GM10266 (cell line): ENCODE data around the gene SLPI.

Experiments
- DNase-seq: peaks from one replicate; pipeline ENCODE4 v3.0.0; 2012; ENCODE audit errors: extremely low spot score
- TF ChIP-seq, protein P1 (sequence below): IDR thresholded peaks from 2 replicates; pipeline ENCODE4 v1.5.1; 2012; ENCODE audit warnings: mild to moderate bottlenecking, low read depth; ENCODE audit not compliant: control insufficient read depth, insufficient read depth; ENCODE audit errors: missing control alignments

Gene SLPI

DNA sequence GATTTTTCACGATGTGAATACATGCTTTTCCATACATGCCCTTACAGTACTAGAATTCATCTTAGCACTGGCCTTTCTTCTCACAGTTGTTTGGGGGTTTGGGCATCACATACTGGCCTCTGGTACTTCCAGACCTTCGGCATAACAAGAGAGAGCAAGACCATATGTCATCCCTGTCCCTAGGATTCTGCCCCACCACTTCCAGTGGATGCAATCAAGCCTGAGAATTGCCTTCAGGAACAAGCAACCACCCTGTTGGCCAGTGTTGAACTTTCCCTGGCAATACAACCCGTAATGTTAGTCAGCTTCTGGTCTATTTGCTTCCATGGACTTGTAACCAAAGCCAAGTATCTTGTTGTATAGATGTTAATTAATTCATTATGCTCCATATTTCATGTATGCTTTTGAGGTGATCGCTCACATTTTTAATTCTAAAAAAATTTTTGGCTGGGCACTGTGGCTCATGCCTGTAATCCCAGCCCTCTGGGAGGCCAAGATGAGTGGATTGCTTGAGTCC, 15.4 kb upstream of the SLPI start:
- TF ChIP-seq, protein P1, sequence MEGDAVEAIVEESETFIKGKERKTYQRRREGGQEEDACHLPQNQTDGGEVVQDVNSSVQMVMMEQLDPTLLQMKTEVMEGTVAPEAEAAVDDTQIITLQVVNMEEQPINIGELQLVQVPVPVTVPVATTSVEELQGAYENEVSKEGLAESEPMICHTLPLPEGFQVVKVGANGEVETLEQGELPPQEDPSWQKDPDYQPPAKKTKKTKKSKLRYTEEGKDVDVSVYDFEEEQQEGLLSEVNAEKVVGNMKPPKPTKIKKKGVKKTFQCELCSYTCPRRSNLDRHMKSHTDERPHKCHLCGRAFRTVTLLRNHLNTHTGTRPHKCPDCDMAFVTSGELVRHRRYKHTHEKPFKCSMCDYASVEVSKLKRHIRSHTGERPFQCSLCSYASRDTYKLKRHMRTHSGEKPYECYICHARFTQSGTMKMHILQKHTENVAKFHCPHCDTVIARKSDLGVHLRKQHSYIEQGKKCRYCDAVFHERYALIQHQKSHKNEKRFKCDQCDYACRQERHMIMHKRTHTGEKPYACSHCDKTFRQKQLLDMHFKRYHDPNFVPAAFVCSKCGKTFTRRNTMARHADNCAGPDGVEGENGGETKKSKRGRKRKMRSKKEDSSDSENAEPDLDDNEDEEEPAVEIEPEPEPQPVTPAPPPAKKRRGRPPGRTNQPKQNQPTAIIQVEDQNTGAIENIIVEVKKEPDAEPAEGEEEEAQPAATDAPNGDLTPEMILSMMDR = no peak
- no peak for DNase-seq

DNA sequence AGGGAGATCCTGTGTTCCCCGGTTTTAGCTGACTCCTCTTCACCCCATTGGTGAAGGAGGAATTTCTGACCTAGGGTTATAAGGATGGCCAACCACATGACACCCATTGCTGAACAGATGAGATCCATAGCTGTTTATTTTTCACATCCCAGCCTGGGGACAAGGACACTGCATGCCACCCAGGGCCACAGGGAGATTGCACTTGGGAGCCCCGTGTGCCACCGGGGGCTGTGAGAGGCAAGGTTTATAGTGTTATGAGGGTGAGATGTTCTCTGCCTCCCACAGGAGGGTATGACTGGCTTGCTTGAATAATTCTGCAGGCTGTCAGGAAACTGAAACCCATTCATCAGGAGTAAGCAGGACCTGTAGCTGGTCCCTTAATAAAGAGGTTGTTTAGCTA, 14.7 kb upstream of the SLPI start:
- TF ChIP-seq, protein P1 = no peak
- no peak for DNase-seq

DNA sequence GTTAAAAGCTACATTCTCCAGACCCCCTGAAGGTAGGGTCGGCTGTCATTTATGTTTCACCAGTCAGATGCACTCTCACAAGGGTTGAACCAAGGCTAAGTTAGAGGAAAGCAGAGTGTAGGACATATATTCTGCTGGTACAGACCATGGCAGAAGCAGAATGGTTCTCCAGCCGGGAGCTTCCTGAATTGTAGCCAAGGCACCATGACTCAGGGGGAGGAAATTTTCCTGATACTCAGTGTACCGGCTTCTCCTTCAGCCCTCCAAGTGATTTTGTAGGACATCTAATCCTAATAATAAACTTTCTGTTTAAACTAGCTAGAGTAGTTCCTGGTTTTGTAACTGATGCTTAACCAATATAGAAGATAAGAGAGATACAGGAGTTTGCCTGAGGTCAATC, 14.2 kb upstream of the SLPI start:
- DNase-seq = no peak
- TF ChIP-seq, protein P1 = no peak

DNA sequence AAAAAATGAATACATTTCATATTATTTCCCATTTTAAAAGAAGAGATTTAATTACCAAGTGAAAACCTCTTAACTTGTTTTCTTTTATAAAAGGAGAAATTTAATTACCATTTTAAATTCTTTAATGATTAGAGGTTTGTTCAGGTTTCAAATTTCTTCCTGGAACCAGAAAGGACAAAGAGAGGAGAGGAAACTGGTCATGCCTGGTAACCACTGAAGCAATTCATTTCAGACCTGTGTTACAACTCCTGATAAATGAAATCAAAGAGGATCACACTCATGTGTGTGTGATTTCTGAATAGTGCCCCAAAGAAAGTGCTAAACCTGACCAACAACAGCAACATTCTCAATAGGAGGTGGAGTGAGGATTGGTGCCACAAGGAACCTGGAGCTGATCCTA, 12.6 kb upstream of the SLPI start:
- TF ChIP-seq, protein P1 = no peak
- DNase-seq = no peak

DNA sequence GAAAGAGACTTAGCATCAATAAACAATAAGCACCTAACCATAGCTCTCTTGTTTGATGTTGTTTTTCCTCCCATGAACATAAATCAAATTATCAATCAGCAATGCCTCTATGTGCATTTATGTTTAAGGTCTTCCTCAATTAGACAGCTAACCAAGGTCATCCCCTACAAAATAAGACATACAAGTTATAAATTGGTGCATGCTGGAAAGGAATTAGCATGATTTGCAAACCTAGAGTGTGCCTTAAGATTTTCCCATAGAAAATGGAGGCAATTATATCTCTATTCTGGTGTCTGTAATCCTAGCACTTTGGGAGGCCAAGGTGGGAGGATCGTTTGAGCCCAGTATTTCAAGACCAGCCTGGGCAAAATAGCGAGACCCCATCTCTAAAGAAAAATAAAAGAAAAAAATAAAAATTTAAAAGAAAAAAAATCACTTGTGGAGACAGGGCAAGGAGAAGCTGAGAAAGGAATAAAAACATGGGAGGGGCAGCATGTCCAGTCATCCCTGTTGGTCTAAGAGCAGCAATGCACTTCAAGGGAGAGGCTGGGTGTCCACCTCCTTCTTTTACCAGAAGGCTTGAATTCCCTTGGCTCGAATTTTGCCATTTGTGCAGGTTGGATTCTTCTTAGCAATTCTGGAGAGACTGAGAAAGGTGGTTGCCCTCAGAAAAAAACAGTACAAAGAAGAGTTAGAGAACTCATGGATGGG, 9.3 kb upstream of the SLPI start:
- TF ChIP-seq, protein P1 = no peak
- DNase-seq = no peak

DNA sequence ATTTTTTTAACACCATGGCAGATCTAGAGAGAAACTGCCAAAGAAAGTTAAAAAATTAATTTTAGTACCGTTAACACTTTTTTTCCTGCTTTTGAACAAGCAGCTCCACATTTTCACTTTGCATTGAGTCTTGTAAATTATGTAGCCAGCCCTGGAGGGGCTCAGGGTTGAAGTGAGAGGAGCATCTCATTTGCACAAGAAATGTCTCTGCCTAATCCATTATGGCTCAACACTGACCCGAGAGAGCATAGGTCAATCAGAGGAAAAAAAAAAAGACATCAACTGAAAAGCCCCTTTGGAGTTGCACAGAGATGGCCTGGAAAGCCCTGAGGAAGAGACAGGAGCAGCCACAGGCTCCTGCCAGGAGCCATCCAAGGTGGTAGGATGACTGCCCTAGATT, 4.3 kb upstream of the SLPI start:
- TF ChIP-seq, protein P1 = no peak
- no peak for DNase-seq

DNA sequence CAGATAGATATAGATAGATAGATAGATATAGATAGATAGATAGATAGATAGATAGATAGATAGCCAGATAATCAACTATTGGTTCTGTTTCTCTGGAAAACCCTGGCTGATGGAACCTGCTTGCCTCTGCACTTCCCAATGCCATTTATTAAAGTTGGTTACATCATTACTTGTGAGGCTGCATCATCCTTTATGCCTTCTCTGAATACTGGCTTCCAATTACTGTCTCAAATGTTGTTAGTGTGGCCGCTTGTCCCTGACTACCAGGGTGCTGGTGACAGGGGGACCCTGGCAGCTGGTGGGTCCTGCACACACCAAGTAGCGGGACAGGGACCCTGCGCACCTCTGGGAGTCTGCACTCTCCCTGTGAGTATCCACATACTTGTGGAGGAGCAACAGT, 3.9 kb upstream of the SLPI start:
- TF ChIP-seq, protein P1 = no peak
- DNase-seq = no peak
